K562 (cell line): ENCODE data around the gene INPP5K. TPM values are rescaled to one million over a fixed set of nuclear protein-coding genes. Genes with fewer than 3 reads are reported as not detected.

Experiments used
- BHLHE40 ChIP-seq: IDR thresholded peaks from 2 replicates; pipeline ENCODE4 v1.6.1; 2011; ENCODE audit warnings: low read length, improper control_type of control experiment
- CCAR2 ChIP-seq: fragments of 200-400 bp; formaldehyde crosslinking; IDR thresholded peaks from 2 replicates; pipeline ENCODE4 v1.6.1; 2017; ENCODE audit warnings: mild to moderate bottlenecking, low read depth, low read length
- CHD7 ChIP-seq: fragments of 200-600 bp; sonication (generic); IDR thresholded peaks from one replicate; pipeline ENCODE4 v1.6.1; 2012; ENCODE audit warnings: mild to moderate bottlenecking, low read depth, low read length, inconsistent platforms
- CREM ChIP-seq: IDR thresholded peaks from 2 replicates; pipeline ENCODE4 v1.6.1; 2014; ENCODE audit warnings: antibody characterized with exemption, low read depth
- ERF ChIP-seq: fragments of 450-650 bp; formaldehyde crosslinking; IDR thresholded peaks from 2 replicates; pipeline ENCODE4 v1.4.0; 2020; ENCODE audit warnings: mild to moderate bottlenecking, mixed read lengths
- HOXB6 ChIP-seq: fragments of 250-450 bp; sonication (Bioruptor Pico); IDR thresholded peaks from 2 replicates; pipeline ENCODE4 v1.5.1; 2022; ENCODE audit warnings: mild to moderate bottlenecking, borderline replicate concordance
- JUNB ChIP-seq: fragments of 450-650 bp; formaldehyde crosslinking; conservative IDR thresholded peaks from 2 replicates; pipeline ENCODE4 v1.4.0; 2020; ENCODE audit warnings: mild to moderate bottlenecking
- KAT7 ChIP-seq: sonication (generic); formaldehyde crosslinking; IDR thresholded peaks from 2 replicates; pipeline ENCODE4 v1.8.0; 2022; ENCODE audit warnings: missing genetic modification reagents, mild to moderate bottlenecking, borderline replicate concordance
- KHSRP ChIP-seq: fragments of 450-650 bp; IDR thresholded peaks from 2 replicates; pipeline ENCODE4 v1.6.1; 2017
- POLR2G ChIP-seq: fragments of 200-400 bp; formaldehyde crosslinking; IDR thresholded peaks from 2 replicates; pipeline ENCODE4 v1.6.1; 2017; ENCODE audit warnings: low read depth, mild to moderate bottlenecking, antibody characterized with exemption, low read length, moderate library complexity
- PRPF4 ChIP-seq: fragments of 200-400 bp; formaldehyde crosslinking; IDR thresholded peaks from one replicate; pipeline ENCODE4 v1.6.1; 2017; ENCODE audit warnings: low read length, low read depth, mild to moderate bottlenecking; ENCODE audit not compliant: insufficient read depth, poor library complexity, severe bottlenecking
- RUNX1 ChIP-seq: sonication (generic); IDR thresholded peaks from 2 replicates; pipeline ENCODE4 v1.6.1; 2016; ENCODE audit warnings: antibody characterized with exemption, low read depth
- SNAPC5 ChIP-seq: fragments of 250-450 bp; sonication (Bioruptor Pico); IDR thresholded peaks from 2 replicates; pipeline ENCODE4 v1.8.0; 2021; ENCODE audit warnings: moderate library complexity, mild to moderate bottlenecking, inconsistent platforms
- TEAD1 ChIP-seq, 2 experiments: fragments of 450-650 bp in 1 of 2; sonication (generic) in 1 of 2; formaldehyde crosslinking; IDR thresholded peaks; 2 replicates each; pipeline versions ENCODE4 v1.4.0 to v1.8.0; 2020 to 2022; ENCODE audit warnings: mild to moderate bottlenecking in 2 of 2, missing genetic modification reagents in 1 of 2
- XRCC4 ChIP-seq: IDR thresholded peaks from one replicate; pipeline ENCODE4 v1.6.1; 2011; ENCODE audit not compliant: insufficient read depth, insufficient read length; ENCODE audit errors: extremely low read depth
- XRCC5 ChIP-seq: fragments of 200-400 bp; formaldehyde crosslinking; IDR thresholded peaks from 2 replicates; pipeline ENCODE4 v1.6.1; 2017; ENCODE audit warnings: low read depth, mild to moderate bottlenecking, low read length
- ZNF444 ChIP-seq: fragments of 250-450 bp; sonication (Bioruptor Pico); IDR thresholded peaks from 2 replicates; pipeline ENCODE4 v1.4.0; 2020; ENCODE audit warnings: mild to moderate bottlenecking, moderate library complexity
- polyA plus RNA-seq, 8 experiments: library from polyadenylated mRNA; depleted of rRNA in 4 of 8; stranded (reverse) in 5 of 8; unstranded in 3 of 8; fragments of >200 nt; fragmentation: Nextera tagmentation in 2 of 8; fragmentation: Illumina TruSeq in 1 of 8; extraction: Ambion mirVana in 2 of 8; extraction: Trizol in 1 of 8; gene quantifications; 2 replicates each; pipeline versions ENCODE4 v1.2.1 to v1.2.3, GENCODE V29; 2011 to 2014; ENCODE audit warnings: inconsistent platforms in 1 of 8, missing spikeins in 1 of 8
- total RNA-seq, 7 experiments: library from RNA; depleted of rRNA in 6 of 7; stranded (reverse); fragments of >200 nt in 6 of 7; fragmentation: Illumina TruSeq in 2 of 7; extraction: Trizol in 2 of 7; gene quantifications; 2 replicates each; pipeline versions ENCODE4 v1.2.1 to v1.2.3, GENCODE V29; 2011 to 2021; ENCODE audit warnings: low replicate concordance in 1 of 7

INPP5K gene
- total and polyA plus RNA-seq, 9 of the 15 experiments (the other 6 are each of a cell fraction or from before 2014, with no cell fraction given) = 0.63 to 15.1 (median 10.1) TPM

DNA sequence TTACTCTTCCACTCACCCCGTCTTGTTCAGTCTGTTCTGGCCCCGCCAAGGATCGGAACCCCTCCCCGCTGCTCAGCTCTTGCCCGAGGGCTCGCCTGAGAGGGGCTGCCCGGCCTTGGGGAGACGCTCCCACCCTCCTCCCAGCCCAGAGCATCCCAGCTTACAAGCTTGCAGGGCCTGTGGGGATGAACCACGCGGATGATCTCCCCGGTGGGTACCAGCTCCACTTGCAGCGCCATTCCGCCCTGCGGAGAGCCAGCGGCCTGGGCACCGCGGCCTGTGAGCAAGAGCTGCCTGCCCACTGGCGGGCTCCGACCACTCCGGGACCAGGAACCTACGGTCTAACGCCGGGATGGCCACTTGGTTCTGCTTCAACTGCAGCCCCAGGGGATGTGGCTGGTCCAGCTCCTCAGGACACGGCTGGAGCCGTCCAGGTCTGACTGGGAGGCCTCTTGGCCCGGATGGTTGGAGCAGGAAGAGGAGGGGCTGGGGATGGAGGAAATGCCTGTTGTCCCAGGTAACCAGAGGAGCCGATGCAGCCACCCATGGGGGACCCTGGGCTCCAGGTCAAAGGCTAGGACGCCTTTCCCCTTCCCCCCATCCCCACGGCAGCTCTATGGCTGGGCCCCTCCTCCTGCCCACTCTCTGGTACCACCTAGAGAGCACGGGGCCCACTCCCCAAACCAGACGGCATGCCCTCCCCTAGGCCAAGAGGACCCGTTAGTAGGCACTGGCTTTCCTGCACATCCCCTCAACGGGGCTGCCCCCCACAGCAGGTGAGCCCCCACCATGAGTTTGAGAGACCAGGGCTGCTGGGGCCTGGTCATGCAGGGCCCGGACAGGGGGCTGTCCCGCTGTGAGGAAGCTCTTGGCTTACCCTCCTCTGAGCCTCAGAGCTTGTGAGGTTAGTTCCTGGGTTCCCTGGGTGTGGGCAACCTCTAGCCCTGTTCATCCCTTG is 23.9 kb downstream of the INPP5K start, which contains the start of gene MYO1C (continued):
- TF ChIP-seq CHD7 (no peak), POLR2G (peak; percentile 25; the same call in 1 of the 2 replicates), ERF (CRISPR knock-in tag) (no peak), JUNB (no peak), KHSRP (no peak), HOXB6 (CRISPR knock-in tag) (no peak), BHLHE40 (no peak), PRPF4 (no peak), XRCC5 (no peak), CREM (no peak), TEAD1 (CRISPR knock-in tag; IDR thresholded peaks at IDR 0.05) (no peak), CCAR2 (no peak), XRCC4 (no peak), SNAPC5 (CRISPR knock-in tag) (no peak), RUNX1 (no peak), KAT7 (CRISPR knock-in tag) (0 out of 2 replicates have a peak, but pooled peaks have one; percentile 39), ZNF444 (CRISPR knock-in tag) (no peak)
